HuH-7 (cell line): Measurements from ENCODE around the gene PLEKHA5.
"Not testable (repeated sequence)": the region's sequence is repeated elsewhere in the genome, so short reads cannot be mapped to it uniquely, and the experiment has no call there.

Source experiments
- DNase-seq: peaks from one replicate; pipeline ENCODE4 v3.0.0; 2011; ENCODE audit warnings: low spot score

PLEKHA5 gene, protein sequence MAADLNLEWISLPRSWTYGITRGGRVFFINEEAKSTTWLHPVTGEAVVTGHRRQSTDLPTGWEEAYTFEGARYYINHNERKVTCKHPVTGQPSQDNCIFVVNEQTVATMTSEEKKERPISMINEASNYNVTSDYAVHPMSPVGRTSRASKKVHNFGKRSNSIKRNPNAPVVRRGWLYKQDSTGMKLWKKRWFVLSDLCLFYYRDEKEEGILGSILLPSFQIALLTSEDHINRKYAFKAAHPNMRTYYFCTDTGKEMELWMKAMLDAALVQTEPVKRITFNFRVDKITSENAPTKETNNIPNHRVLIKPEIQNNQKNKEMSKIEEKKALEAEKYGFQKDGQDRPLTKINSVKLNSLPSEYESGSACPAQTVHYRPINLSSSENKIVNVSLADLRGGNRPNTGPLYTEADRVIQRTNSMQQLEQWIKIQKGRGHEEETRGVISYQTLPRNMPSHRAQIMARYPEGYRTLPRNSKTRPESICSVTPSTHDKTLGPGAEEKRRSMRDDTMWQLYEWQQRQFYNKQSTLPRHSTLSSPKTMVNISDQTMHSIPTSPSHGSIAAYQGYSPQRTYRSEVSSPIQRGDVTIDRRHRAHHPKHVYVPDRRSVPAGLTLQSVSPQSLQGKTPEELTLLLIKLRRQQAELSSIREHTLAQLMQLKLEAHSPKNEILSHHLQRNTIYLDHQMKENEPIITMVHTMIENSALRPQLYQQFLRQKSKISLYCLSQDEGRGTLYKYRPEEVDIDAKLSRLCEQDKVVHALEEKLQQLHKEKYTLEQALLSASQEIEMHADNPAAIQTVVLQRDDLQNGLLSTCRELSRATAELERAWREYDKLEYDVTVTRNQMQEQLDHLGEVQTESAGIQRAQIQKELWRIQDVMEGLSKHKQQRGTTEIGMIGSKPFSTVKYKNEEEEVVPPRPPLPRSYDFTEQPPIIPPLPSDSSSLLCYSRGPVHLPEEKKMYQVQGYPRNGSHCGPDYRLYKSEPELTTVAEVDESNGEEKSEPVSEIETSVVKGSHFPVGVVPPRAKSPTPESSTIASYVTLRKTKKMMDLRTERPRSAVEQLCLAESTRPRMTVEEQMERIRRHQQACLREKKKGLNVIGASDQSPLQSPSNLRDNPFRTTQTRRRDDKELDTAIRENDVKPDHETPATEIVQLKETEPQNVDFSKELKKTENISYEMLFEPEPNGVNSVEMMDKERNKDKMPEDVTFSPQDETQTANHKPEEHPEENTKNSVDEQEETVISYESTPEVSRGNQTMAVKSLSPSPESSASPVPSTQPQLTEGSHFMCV

DNA sequence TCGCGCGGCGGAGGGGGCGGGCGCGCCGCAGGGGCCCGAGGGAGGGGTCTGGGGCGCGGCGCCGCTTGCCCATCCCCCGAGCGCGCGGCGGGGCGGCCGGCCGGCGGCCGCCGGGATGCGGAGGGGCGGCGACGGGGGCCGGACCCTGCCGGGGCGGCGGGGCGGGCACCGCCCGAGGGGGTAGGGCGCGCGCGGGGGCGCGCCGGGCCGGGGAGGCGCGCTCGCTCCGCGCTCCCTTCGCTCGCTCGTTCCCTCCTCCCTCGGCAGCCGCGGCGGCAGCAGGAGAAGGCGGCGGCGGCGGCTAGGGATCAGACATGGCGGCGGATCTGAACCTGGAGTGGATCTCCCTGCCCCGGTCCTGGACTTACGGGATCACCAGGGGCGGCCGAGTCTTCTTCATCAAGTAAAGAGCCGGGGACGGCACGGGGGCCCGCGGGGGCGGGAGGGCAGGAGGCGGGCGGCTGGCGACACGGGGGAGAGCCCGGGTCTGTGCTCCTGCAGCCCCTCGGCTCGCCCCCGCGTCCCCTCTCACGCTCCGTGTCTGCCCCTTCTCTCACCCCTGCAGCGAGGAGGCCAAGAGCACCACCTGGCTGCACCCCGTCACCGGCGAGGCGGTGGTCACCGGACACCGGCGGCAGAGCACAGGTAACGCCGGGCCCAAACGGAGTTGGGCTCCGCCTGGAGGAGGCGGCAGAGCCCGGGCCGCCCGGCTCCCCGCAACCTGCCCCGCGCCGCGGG is at the start of gene PLEKHA5:
Gene PLEKHA5, plus strand, starts transcription at position 248 of the 738 bp plus-strand sequence. Its CDS starts 67 bp downstream, at position 315.
- DNase-seq: peak; percentile 76

DNA sequence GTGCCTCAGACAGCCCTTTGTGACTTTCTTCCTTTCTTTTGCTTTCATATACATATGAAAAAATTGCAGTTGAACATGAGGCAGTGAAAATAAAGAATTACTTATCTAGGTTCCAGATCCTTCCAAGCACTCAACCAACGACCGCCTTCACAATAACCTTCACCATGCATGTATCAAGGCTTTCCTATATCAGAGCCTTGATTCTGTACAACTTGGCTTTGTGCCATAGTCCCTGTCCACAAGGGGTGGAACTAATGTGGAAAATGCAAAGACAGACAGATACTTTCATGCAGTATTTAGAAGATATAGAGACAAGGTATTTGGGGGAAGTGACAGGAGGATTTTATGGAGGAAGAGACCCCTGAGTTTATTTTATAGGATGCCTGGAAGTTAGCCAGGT is 48.6 kb upstream of the PLEKHA5 start:
- DNase-seq: no peak

DNA sequence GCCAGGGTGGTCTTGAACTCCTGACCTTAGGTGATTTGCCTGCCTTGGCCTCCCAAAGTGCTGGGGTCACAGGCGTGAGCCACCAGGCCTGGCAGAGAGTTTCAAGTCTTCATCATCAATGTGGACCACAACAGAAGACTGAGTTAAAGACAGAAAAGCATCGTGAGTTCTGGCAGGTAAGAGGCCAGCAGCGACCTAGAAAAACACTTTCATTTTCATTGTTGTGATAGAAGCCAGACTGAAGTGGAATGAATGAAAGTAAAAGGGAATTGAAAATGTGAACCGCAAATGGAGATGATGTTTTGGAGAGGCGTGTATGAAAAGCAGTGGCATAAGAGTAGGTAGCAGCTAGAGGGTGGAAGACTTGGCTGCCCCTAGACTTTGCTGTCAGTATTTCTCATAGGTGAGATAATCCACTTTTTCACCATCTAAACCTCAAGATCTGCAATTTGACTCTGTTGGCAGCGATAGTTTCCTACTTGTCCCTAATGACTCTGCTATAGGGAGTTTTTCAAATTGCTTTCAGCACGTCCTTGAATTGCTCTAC is 47.1 kb upstream of the PLEKHA5 start:
- DNase-seq: no peak

DNA sequence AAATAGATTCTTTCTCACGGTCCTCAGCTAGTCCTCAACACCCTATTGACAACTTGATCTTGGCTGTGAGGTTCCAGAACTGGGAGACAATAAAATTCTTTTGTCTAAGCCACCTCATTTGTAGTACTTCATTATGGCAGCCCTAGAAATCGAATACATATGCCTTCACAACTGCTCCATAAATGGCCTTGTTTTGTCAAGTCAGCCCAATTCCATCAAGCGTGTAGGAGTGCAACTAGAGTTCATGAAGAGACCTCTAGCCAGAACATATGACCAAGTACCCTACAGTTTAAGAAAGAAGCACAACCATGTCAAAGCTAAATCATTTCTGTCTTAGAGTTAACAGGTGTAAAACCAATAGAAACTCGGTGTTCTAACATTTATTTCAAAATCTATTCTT is 45.0 kb upstream of the PLEKHA5 start:
- no peak for DNase-seq

DNA sequence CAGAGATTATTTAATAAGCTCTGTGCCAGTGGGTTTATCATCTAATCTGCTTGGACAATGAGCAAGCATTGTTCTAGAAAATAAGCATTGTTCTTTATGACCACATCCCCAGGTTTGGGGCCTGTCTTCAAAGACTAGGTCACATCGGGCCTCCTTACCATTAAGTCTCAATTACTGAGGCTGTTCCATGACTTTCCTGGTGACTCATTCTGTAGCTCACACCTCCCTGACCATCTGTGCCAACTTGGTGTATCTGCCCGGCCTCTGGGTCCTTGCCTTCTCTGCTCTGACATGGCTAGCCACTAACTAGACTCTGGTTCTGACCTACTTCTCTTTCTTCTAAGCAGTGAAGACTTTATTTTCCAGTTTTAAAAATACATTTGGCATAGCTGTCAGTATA is 44.4 kb upstream of the PLEKHA5 start:
- DNase-seq: no peak

DNA sequence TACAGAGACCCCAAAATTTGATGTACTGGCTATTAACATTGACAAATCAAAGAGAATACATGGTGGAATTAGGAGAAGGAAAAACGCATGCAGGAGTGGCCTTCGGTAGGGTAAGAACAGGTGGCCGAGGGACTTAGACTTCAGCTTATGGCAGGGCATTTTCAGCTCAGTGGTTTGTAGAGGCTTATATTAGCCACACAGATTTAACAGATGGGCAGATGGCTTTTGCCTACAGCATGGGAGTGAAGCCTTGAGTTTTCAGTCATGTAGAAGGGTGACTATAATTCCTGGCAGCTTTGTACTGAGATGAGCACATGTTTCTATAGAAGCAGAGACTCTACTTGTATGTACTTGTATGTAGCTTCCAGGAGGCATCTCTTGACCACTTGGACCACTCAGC is 40.9 kb upstream of the PLEKHA5 start:
- DNase-seq: no peak

DNA sequence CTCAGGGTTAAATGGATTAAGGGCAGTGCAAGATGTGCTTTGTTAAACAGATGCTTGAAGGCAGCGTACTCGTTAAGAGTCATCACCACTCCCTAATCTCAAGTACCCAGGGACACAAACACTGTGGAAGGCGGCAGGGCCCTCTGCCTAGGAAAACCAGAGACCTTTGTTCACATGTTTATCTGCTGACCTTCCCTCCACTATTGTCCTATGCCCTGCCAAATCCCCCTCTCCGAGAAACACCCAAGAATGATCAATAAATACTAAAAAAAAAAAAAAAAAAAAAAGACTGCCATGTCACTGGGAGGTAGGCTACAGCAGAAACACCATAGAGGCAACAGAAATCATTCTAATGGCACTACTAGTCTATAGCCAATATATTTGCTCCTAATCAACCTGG is 37.1 kb upstream of the PLEKHA5 start:
- not testable (repeated sequence) for DNase-seq

DNA sequence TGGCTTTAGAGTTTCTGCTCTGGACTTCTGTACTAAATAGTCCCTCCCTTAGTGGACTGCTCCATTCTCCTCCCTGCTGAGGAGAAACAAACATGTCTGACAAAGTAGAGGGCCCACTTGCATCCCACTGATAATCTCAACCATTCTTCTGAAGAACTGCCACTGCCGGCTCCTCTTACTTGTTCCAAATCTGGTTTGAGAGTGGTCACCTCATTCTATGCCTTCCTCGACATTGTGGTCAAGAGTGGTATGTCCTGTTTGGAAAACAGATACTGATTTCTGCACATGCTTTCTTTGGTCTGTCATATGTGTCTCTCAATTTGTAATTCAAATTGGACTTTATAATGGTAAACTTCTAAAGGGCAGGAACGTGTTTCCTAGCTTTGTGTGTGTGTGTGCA is 36.3 kb upstream of the PLEKHA5 start:
- DNase-seq: no peak

DNA sequence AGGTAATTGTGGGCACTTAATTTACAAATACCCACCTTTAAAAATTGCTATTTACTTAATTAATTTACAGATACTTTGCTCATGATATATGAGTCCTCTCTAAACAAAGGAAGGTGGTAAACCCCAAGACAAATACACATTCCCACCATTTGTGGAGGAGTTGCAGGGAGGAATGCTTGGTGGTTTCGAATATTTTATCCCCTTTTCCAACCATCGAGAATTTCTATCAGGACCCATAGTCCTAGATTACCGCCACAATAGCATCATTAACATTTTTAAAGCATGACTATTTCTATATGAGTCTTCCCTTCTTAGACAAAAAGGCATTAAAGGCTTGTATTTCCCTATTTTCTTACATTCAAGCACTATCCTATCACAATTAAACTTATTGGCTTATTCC is 34.2 kb upstream of the PLEKHA5 start:
- no peak for DNase-seq

DNA sequence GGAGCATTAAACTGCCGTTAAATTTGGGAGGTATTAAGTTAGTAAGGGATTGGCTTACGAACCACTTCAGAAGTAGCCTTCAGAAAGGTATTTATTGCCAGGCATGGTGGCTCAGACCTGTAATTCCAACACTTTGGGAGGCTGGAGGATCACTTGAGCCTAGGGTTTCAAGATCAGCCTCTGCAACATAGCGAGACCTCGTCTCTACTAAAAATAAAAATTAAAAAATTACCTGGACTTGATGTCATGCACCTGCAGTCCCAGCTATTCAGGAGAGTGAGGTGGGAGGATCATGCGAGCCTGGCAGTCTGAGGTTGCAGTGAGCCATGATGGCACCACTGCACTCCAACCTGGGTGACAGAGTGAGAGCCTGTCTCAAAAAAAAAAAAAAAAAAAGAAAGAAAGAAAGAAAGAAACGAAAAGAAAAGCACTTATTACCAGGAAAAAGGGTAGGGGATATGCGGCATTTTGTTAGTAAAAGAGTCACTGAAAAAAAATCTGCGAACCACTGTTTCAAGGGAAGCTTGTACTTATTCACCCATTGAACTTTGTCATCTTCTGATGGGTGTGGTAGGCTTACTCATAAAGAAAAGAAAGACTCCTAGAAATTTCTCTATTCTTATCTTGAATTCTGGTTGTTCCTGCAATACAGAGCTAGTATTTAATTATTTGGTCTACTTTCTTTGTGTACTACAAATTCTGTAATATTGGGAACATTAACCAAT is 33.6 kb upstream of the PLEKHA5 start:
- DNase-seq: no peak

DNA sequence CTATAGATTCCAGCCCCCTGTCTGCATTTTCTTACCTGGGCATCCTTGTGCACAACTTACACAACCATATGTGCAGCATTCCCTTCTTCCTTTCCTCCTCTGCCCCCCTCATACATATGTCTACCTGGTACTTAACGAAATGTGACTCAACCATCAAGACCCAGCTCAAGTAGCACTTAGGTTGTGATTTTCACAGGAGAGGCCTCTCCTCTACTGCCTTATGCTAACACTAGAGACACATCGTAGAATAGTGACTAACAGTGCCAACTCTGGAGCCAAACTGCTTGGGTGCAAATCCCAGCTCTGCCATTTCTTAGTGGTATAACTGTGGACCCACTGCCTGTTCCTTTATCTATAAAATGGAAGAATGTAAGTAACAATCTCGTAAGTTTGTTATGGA is 24.1 kb upstream of the PLEKHA5 start:
- DNase-seq: no peak

DNA sequence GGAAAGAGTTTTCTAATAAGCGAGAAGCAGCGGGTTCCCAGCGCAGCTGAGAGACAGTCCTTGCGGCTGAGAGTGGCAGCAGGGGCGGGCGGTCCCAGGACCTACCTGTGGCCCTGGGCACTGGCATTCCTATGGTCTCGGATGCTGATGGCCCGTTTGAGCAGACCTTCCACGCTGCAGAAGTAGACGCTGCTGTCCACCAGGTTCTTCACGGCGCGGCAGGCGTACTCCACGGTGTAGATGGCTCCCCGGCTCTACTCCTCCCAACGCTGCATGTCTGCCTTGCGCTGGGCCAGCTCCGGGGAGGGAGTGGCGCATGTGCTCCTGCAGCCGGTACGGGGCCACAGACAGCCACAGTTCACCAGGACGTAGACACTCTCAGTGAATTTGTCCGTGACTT is 21.8 kb upstream of the PLEKHA5 start:
- DNase-seq: no peak

DNA sequence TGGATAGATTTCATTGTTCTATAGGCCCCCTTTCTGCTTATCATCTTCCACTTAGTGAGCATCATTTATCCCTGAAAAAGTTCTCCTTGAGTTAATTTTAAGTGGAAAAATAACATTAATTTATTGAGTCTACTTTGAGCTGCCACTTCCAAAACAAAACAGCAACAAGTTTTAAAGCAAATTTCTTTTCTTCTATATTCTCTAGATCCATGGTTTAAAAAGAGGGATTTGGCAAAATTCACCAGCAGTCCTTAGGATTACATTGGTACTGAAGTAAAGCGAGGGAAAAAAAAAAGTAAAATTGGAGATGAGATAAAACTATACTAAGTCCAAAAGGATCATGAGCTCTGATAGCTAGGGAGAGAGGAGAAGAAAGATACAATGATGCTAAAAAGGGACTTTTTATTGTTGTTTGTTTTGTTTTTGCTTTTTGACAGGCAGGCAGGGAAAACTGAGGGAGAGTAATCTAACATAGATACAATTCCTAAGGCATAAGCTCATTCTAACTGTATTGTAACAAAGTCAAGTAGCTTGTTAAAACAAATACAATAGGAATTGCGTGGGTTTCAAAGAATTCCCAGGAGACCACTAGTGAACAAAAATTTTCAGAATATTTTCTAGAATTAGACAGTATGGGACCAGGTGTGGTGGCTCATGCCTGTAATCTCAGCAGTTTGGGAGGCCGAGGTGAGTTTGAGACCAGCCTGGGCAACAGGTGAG is 19.2 kb upstream of the PLEKHA5 start:
- no peak for DNase-seq

DNA sequence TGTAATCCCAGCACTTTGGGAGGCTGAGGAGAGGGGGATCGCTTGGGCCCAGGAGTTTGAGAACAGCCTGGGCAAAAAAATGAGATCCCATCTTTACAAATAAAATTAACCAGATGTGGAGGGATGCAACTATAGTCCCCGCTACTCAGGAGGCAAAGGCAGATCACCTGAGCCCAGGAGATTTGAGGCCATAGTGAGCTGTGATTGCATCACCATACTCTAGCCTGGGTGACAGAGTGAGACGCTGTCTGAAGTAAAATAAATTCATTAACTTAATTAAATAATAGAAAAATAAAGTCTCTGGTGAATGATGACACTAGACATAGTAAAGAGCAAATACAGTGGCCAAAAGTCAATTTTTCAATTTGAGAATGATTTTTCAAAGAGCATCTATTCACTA is 16.1 kb upstream of the PLEKHA5 start:
- no peak for DNase-seq

DNA sequence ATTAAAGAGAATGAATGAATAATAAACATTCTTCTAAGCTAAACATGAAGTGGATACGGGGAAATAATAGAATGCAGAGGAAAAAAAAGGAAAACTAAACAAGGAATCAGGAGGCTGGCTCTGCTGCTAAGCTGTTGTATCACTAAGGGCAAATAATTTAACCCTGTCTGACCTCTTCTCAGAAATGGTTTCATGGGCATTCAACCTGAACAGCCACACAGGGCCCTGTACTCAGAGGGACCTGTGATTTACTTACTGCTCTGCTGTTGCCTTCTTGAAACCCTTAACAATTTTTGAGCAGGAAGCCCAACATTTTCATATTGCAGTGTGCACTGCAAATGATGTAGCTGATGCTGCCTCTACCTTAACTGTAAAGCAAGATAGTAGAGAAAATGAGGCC is 14.2 kb upstream of the PLEKHA5 start:
- DNase-seq: no peak

DNA sequence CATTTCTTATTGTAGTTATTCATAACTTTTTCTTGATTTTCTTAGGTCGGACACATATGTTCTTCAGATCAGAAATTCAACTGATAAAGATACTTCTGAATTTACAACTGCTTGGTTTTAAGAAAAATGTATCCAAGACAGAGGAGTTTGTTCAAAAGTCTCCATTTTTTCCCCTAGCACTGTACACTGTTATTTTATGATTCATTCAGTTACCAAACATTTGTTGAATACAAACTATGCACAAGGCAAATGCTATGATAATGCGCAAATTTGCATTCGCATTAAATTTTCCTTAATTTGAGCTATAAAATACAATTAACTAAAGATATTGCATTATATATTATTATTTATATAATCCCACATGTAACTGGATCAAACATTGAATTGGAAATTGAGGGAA is 10.1 kb upstream of the PLEKHA5 start:
- no peak for DNase-seq

DNA sequence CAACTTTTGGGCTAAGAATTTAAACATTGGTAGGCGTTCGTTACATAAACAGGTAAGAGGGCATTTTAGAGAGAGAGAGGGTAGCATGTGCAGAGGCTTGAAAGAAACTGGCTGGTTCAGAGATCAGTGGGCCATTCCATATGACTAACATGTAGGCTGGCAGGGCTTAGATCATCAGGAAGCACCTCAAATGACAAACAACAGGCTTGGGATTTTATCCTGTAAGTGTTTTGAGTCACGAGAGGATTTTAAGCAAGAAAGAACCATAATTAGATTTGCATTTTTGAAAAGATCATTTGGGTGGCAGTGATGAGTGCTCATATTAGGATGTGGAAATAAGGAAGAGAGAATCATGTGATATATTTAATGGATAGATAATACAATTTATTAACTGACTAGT is 8.7 kb upstream of the PLEKHA5 start:
- no peak for DNase-seq

DNA sequence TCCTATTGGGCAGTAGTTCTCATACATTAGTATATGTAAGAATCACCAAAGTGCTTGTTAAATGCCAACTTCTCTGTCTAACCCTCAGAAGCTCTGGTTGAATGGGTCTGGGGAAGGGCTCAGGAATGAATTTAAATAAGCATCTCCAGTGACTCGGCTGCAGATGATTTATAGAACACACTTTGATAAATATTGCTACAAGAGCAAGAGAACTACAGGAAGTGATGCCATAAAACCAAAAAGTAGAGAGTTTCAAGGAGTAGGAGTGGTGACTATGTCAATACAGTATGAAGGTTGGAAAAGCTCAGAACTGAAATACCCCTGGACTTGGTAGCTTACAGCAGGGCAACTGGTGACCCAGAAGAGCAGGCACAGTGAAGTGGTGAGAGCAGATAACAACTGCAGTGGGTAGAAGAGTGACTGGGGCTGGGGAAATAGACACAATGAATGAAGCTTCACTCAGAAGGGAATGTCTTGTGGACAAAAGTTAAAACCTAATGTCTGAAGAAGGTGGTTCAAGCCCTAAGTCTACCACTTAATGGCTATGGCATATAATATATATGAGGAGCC is 8.0 kb upstream of the PLEKHA5 start:
- no peak for DNase-seq

DNA sequence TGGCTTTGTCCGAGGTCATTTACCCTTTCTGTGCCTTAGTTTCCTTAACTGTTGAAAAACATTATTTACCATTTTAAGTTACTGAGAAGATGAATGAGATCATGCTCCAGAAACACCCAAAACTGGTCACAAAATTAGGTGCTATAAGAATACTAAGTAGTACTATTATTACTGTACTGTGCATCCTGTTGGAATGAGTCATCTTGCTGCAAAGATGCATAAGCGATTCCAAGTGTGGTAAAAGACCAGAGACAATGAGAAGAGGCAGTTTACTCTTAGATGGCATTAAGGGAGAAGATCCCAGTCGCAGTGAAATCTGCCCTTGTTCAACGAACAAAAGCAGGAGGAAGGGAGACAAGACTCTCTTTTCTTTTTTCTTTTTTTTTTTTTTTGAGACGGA is 4.2 kb upstream of the PLEKHA5 start:
- no peak for DNase-seq

DNA sequence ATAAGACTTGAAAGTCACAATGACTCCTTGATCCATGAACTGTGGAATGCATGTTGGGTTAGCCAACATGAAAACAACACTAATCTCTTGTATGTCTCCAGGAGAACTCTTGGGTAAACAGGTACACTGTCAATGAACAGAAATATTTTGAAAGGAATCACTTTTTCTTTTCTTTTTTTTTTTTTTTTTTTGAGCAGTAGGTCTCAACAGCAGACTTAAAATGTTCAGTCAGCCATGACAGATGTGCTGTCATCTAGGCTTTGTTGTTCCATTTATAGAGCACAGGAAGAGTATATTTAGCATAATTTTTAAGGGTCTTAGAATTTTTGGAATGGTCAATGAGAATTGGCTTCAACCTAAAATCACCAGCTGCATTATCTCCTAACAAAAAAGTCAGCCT is 2.3 kb upstream of the PLEKHA5 start:
- no peak for DNase-seq
